Measurements from ENCODE around the gene BICRA.
"Not testable (repeated sequence)": the region's sequence is repeated elsewhere in the genome, so short reads cannot be mapped to it uniquely, and the experiment has no call there.

Gene BICRA

DNA sequence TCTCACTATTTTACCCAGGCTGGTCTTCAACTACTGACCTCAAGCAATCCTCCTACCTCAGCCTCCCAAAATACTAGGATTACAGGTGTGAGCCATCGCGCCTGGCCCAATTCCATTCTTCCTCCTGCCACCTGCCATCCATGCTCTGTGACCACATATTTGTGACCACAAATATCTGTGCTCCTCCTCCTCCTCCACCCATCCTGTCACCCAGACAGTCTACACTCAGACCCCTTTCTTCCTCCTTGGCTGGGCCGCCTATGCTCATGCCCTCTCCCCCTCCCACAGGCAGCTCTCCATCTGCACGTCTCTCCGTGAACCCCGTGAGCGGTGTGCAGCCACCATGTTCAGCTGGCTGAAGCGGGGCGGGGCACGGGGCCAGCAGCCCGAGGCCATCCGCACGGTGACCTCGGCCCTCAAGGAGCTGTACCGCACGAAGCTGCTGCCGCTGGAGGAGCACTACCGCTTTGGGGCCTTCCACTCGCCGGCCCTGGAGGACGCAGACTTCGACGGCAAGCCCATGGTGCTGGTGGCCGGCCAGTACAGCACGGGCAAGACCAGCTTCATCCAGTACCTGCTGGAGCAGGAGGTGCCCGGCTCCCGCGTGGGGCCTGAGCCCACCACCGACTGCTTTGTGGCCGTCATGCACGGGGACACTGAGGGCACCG lies 107.5 kb downstream of the BICRA start:
- no peak for DNase-seq

DNA sequence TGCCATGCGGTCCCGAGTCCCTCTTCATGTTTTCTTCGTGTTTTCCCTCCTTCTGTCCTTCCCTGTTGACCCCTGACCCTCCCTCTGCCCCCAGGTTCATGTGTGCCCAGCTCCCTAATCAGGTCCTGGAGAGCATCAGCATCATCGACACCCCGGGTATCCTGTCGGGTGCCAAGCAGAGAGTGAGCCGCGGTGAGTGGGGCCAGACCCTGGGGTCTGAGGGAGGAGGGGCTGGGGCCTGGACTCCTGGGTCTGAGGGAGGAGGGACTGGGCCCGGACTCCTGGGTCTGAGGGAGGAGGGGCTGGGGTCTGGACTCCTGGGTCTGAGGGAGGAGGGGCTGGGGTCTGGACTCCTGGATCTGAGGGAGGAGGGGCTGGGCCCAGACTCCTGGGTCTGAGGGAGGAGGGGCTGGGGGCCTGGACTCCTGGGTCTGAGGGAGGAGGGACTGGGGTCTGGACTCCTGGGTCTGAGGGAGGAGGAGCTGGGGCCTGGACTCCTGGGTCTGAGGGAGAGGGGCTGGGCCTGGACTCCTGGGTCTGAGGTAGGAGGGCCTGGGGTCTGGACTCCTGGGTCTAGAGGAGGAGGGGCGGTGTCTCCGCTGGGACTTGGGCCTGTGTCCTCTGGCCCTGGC lies 109.6 kb downstream of the BICRA start:
- DNase-seq: not testable (repeated sequence)

DNA sequence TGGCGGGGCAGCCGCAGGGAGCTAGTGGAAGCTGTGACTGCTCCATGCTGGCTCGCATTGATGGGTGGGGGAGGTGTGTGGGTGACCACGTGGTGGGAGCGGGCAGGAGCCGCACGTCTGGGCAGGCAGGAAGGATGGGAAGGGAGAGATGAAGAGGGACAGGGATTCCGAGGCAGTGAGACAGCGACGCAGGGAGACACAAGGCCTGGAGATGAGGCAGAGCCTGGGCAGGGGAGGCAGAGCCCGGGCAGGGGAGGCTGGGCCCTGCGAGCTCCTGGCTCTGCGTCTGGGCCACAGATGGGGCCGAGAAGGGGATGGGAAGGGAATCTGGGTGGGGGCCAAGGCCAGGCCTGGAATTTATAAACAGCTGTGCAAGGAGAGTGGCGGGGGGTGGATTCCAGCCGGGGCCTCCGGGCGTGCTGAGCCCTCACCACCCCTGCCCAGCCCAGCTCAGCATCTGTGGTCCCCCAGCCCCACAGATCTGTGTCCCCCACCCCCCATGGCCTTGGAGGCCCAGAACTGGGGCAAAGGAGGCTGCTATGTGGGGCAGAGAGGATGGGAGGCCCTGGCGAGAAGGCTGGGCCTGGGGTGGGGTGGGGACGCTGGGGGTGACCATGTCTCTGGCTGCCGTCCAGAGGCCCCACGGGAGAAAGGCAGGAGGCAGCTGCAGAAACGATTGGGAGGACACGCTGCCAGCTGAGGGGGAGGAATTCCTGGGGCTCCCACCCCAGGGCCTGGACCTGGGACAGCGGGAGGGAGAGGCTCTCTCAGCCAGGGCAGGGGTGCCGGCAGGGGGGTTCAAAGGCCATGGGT lies 110.3 kb downstream of the BICRA start:
- no peak for DNase-seq

DNA sequence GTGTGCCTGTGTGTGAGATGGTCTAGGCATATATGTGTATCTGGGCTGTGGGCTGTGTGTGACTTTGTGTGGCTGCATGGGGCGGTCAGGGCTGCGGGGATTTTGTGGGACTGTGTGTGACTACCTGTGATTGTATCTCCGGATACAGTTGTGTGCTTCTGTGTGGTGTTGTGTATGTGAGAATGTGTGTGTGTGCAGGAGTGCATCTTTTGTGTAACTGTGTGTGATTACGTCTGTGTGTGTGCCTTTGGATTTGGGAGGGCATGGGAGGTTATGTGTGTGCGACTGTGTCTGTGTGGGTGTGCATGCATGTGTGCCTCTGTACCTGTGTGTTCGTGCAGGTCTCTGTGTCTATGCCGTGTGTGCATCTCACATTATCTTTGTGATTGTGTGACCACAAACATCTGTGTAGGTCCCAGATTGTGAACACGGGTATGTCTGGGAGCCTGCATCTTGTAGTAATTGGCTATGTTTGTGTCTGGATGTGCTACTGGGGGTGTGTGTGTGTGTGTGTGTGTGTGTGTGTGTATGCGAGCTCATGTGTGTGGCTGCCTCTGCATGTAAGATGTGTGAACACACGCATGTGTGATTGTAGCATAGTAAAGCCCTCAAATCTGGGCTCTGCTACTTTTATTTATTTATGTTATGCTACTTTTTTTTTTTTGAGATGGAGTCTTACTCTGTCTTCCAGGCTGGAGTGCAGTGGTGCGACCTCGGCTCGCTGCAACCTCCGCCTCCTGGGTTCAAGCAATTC lies 111.9 kb downstream of the BICRA start:
- no peak for DNase-seq

DNA sequence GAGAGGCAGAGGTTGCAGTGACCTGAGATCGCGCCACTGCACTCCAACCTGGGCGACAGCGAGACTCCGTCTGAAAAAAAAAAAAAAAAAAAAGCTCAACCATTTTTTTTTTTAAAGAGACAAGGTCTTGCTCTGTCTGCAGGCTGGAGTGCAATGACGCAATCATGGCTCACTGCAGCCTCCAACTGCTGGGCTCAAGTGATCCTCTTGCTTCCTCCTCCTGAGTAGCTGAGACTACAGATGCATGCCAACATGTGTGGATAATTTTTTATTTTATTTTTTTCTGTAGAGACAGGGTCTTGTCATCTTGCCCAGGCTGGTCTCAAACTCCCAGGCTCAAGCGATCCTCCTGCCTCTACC lies 114.6 kb downstream of the BICRA start:
- DNase-seq: peak in 1 of 2 experiments; percentile 38

DNA sequence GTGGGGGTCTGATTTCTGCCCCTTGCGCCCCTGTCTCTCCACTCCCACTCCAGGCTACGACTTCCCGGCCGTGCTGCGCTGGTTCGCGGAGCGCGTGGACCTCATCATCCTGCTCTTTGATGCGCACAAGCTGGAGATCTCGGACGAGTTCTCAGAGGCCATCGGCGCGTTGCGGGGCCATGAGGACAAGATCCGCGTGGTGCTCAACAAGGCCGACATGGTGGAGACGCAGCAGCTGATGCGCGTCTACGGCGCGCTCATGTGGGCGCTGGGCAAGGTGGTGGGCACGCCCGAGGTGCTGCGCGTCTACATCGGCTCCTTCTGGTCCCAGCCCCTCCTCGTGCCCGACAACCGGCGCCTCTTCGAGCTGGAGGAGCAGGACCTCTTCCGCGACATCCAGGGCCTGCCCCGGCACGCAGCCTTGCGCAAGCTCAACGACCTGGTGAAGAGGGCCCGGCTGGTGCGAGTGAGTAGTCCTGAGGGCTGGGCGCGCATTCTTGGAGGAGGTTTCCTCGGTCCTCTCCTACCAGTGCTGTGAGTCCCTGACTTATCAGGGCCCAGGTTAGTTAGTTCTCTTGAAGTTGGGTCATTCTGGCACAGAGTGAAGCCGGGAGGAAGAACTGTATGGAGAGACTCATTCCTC lies 116.9 kb downstream of the BICRA start:
- no peak for DNase-seq

DNA sequence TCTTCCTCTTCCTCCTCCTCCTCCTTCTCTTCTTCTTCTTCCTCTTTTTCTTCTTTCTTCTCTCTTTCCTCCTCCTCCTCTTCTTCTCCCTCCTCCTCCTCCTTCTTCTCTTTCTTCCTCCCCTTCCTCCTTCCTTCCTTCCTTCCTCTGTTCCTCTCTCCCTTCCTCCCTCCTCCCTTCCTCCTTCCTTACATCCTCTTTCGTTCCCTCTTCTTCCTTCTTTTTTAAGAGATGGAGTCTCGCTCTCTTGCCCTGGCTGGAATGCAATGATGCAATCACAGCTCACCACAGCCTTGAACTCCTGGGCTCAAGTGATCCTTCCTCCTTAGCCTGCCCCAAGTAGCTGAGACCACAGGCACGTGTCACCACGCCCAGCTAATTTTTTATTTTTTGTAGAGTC lies 117.5 kb downstream of the BICRA start:
- no peak for DNase-seq

DNA sequence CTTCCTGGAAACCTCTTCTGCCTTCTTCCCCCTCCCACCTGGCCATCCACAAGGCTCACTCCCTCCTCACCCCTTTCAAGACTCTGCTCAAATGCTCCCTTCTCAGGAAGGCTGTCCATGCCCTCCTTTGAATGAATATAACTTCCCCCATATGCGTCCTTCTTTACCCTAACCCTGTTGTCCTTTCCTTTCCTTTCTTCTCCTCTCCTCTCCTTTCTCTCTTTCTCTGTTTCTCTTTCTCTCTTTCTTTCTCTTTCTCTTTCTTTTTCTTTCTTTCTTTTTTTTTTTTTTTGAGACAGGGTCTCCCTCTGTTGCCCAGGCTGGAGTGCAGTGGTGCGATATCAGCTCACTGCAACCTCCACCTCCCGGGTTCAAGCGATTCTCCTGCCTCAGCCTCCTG lies 119.4 kb downstream of the BICRA start:
- not testable (repeated sequence) for DNase-seq

DNA sequence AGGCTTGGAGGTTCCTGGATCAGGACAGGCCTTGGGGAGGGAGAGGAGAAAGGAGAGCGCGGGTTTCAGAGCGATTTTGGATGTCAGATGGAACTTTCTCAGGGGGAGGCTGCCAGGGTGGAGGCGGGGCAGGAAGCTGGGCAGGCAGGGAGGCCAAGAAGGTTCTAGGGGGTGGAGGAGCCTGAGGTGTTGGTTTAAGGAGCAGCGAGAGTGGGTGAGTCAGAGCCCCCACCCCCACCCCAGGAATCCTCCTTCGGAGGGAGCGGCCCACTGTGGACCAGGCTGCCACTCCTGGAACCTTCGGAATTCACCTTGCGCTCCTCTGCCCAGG lies 120.5 kb downstream of the BICRA start:
- peak in 1 of 2 experiments; percentile 37 for DNase-seq

DNA sequence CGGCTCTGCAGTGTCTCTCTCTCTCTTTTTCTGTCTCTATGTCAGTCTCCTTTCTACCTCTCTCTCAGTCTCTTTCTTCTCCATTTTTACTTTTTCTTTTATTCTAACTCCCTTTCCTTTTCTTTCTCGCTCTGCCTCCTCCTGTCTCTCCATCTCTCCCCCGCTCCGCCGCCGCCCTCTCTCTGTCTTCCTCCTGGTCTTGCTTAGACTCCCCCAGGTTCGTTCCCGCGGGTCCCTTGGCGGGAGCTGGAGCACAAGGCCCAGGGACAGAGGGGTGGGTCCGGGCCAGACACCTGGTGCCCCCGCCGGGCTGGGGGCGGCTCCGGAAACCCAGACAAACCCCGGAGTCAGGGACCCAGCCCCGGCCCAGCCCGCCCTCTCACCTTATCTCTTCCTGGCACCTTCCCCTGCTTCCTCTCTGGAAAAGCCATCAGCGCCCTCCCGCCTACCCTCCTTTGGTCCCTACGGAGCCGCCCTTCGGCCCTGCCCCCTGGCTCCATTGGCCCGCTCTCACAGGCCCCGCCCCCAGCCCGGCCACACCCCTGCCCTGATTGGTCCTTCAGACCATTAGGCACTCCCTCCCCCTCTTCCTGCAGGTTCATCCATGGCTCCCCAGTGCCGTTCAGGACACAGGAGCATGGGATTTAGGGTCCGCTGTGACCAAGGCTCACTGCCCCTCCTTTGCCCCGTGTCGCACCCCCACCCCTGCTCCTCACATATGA lies 121.0 kb downstream of the BICRA start:
- DNase-seq: no peak

DNA sequence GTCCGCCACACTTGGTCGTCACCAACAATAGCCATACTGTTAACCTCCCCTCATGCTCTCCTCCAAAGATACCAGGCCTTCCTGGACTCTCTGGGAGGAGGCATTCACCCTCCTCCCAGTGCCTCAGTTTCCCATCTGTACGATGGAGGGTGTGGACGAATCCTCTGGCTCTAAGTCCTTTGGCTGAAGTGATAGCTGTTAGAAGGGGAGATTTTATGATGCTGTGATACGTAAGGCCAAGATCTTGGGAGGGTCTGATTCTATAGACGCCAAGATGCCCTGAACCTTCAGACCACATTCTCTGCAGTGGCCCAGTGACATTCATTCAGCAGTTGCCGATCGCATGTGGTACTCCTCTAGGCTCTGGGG lies 121.6 kb downstream of the BICRA start:
- DNase-seq: no peak

DNA sequence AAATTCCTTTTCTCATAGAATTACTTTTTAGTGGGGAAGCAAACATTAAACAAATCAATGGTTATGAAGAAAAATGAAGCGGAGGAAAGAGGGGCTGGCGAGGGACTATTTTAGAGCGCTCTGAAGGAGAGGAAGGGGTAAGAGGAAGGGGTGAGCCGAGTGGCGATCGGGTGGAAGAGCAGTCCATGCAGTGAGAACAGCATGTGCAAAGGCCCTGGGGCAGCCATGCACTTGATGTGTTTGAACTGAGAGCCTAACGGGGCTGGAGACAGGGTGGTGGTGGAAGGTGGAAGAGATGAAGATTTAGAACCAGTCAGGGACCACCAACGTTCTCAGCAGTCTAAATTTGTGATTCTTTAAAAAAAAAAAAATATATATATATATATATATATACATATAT lies 122.0 kb downstream of the BICRA start:
- no peak for DNase-seq

DNA sequence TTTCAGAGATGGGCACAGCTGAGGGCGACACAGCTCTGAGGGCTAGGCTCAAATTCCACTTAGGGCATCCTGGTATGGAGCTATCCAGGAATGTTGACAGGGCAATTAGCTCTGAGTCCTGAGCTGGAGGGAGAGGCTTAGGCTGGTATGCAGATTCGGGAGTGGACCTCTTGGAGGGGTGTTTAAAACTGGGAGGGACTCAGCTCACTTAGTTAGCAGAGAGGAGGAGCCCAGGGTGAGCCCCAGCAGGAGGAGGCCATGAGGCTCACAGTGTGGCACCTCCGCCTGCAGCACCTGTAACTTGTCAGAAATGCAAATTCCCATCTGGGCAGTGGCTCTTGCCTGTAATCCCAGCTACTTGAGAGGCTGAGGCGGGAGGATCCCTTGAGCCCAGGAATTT lies 126.2 kb downstream of the BICRA start:
- no peak for DNase-seq

DNA sequence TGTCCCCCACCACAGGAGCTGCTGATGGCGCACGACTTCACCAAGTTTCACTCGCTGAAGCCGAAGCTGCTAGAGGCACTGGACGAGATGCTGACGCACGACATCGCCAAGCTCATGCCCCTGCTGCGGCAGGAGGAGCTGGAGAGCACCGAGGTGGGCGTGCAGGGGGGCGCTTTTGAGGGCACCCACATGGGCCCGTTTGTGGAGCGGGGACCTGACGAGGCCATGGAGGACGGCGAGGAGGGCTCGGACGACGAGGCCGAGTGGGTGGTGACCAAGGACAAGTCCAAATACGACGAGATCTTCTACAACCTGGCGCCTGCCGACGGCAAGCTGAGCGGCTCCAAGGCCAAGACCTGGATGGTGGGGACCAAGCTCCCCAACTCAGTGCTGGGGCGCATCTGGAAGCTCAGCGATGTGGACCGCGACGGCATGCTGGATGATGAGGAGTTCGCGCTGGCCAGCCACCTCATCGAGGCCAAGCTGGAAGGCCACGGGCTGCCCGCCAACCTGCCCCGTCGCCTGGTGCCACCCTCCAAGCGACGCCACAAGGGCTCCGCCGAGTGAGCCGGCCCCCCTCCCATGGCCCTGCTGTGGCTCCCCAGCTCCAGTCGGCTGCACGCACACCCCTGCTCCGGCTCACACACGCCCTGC lies 132.1 kb downstream of the BICRA start:
- no peak for DNase-seq

DNA sequence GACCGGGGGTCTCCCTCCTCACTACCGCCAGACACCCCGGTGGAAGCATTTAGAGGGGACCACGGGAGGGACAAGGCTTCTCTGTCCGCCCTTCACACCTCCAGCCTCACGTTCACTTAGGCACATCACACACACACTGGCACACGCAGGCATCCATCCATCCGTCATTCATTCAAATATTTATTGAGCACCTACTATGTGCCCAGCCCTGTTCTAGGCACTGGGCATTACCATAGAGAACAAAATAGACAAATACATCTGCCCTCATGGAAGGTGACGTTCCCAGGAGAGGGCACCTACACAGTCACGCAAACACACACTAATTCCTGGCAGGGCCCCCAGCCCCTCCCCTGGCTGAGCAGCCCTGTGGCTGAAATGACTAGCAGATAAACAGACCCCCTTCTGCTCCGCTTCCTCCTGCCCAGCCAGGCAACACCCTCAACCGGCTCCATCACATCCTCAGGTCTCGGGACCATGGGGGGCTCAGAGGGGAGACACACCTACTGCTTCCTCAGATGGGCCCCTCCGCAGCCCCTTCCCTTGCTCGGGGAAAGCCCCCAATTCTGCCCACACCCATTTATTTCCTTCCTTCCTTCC lies 132.7 kb downstream of the BICRA start:
- no peak for DNase-seq

DNA sequence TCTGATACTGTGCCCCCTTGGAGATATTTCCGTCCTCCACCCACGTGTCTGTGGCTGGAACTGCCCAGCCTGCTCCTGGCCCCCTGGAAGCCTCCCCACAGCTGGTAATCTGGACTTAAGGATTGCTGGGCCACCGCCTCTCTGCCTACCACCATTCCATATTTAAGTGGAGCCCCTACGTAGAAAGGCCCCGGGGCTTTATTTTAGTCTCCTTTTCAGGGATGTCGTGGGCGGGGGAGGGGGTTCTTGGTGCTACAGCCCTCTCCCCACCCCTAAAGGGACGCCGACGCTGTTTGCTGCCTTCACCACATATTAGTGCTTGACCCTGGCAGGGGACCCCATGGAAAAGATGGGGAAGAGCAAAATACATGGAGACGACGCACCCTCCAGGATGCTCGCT lies 133.7 kb downstream of the BICRA start:
- DNase-seq: no peak

DNA sequence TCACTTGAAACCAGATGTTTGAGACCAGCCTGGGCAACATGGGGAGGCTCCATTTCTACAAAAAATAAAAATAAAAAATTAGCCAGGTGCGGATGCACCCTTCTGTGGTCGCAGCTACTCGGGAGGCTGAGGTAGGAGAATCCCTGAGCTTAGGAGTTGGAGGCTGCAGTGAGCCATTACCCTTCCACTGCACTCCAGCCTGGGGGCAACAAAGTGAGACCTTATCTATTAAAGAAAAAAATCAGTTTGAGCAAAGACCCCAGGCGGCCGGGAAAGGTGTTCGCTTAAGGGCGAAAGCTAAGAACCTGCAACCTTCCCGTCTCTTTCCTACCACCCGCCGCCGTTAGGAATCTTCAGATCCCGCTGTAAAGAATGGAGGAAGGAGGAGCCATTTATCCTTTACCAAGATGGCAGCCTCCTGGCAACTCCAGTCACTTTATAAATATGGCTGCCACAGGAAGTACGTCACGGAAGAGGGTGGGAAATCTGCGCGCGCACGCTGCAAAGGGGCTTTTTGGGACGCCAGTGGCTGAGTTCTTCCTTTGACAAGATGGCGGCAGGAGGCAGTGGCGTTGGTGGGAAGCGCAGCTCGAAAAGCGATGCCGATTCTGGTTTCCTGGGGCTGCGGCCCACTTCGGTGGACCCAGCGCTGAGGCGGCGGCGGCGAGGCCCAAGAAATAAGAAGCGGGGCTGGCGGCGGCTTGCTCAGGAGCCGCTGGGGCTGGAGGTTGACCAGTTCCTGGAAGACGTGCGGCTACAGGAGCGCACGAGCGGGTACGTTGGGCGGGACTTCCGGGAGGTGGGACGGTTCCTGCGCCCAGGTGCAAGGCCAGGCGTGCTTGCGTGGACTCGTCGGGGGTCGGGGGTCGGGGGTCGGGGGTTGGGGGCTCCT lies 136.3 kb downstream of the BICRA start, which contains the start of gene NOP53:
TSS of gene NOP53 (plus strand) at position 537 of the 892 bp plus-strand sequence. CDS start at position 551, 14 bp downstream.
- DNase-seq: peak; percentile 54 to 87

DNA sequence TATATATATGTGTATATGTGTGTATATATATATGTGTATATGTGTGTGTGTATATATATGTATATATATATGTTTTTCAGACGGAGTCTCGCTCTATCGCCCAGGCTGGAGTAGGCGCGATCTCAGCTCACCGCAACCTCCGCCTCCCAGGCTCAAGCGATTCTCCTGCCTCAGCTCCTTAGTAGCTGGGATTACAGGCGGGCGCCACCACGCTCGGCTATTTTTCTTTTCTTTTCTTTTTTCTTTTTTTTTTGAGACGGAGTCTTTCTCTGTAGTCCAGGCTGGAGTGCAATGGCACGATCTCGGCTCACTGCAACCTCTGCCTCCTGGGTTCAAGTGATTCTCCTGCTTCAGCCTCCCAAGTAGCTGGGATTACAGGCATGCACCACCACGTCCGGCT lies 137.2 kb downstream of the BICRA start:
- DNase-seq: not testable (repeated sequence)

DNA sequence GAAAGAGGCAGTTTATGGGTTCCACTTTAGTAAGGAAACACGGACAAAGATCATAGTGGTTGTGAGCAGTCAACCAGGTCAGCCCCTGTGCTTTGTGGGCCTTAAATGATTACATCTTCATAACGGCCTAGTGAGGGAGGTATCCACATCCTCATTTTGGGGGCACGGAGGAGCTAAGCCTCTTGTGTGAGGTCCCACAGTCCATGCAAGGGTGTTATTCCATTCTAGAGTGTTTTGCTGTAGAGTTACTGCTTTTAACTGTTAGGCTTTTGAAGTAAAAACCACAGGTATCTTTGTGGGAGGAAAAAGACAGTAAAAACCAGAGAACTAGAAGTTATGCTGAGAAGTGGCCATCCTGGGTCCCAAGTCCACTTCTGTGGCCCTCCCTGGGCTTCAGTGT lies 140.4 kb downstream of the BICRA start:
- DNase-seq: no peak

DNA sequence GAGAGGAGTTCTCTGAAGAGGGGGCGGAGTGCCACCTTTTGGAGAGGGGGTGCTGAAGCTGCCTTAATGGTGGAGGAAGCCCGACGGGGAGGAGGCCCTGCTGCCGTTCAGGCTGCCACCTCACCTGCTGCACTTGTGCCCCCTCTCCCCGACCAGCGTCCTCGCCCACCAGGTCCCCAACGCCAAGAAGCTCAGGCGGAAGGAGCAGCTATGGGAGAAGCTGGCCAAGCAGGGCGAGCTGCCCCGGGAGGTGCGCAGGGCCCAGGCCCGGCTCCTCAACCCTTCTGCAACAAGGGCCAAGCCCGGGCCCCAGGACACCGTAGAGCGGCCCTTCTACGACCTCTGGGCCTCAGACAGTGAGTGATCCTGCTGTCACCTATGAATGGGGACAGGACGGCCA lies 141.8 kb downstream of the BICRA start:
- no peak for DNase-seq
